Mesendoderm (in vitro differentiated cells): ENCODE results near the gene XK.

Experiments used
- DNase-seq: peaks from one replicate; pipeline ENCODE4 v3.0.0; 2013
- H2AK5ac ChIP-seq: 2 replicates; pipeline ENCODE4 v1.6.1; 2013; ENCODE audit warnings: low read length, inconsistent platforms
- H2BK120ac ChIP-seq: 2 replicates; pipeline ENCODE4 v1.6.1; 2013; ENCODE audit warnings: low read depth, mild to moderate bottlenecking, low read length, moderate library complexity, mixed read lengths
- H2BK15ac ChIP-seq: replicated peaks from 2 replicates; pipeline ENCODE4 v1.6.1; 2013; ENCODE audit warnings: low read depth, mild to moderate bottlenecking, moderate library complexity
- H2BK5ac ChIP-seq: 2 replicates; pipeline ENCODE4 v1.6.1; 2013; ENCODE audit warnings: low read length, inconsistent platforms
- H3K18ac ChIP-seq: 2 replicates; pipeline ENCODE4 v1.6.1; 2013; ENCODE audit warnings: mild to moderate bottlenecking, low read length, mixed read lengths
- H3K23ac ChIP-seq: one replicate; pipeline ENCODE4 v1.6.1; 2013; ENCODE audit warnings: low read length
- H3K27ac ChIP-seq: 2 replicates; pipeline ENCODE4 v1.5.1; 2013; ENCODE audit warnings: low read depth, mild to moderate bottlenecking, inconsistent platforms, low read length, moderate library complexity
- H3K27me3 ChIP-seq: 2 replicates; pipeline ENCODE4 v1.6.1; 2013; ENCODE audit warnings: low read length, control low read depth, mild to moderate bottlenecking, inconsistent platforms; ENCODE audit not compliant: insufficient read depth, poor library complexity
- H3K36me3 ChIP-seq: 2 replicates; pipeline ENCODE4 v1.6.1; 2013; ENCODE audit warnings: low read length, inconsistent platforms; ENCODE audit not compliant: control insufficient read depth, insufficient read depth
- H3K4ac ChIP-seq: one replicate; pipeline ENCODE4 v1.6.1; 2013; ENCODE audit warnings: low read depth, mild to moderate bottlenecking, low read length, moderate library complexity
- H3K4me1 ChIP-seq: 2 replicates; pipeline ENCODE4 v1.6.1; 2013; ENCODE audit warnings: low read depth, low read length, inconsistent platforms; ENCODE audit not compliant: control insufficient read depth
- H3K4me2 ChIP-seq: 2 replicates; pipeline ENCODE4 v1.6.1; 2013; ENCODE audit warnings: low read length
- H3K4me3 ChIP-seq: 2 replicates; pipeline ENCODE4 v1.5.1; 2013; ENCODE audit warnings: mild to moderate bottlenecking, low read length
- H3K56ac ChIP-seq: one replicate; pipeline ENCODE4 v1.6.1; 2013; ENCODE audit warnings: low read length
- H3K79me1 ChIP-seq: 2 replicates; pipeline ENCODE4 v1.6.1; 2013; ENCODE audit warnings: low read length, inconsistent platforms
- H3K79me2 ChIP-seq: 2 replicates; pipeline ENCODE4 v1.6.1; 2013; ENCODE audit warnings: mild to moderate bottlenecking, low read length; ENCODE audit not compliant: control insufficient read depth, insufficient read depth
- H3K9ac ChIP-seq: 2 replicates; pipeline ENCODE4 v1.6.1; 2013; ENCODE audit warnings: low read length, inconsistent platforms
- H4K5ac ChIP-seq: one replicate; pipeline ENCODE4 v1.6.1; 2013; ENCODE audit warnings: low read length
- H4K8ac ChIP-seq: one replicate; pipeline ENCODE4 v1.6.1; 2013; ENCODE audit warnings: low read depth, mild to moderate bottlenecking, control low read depth, low read length, moderate library complexity
- WGBS: extraction: QIAGEN DNeasy Blood & Tissue Kit; methylation state at CpG from one replicate; pipeline ENCODE4 v1.1.7; 2013; ENCODE audit warnings: low lambda C conversion rate, missing lambda C conversion rate; ENCODE audit not compliant: insufficient coverage; ENCODE audit errors: extremely low coverage; 5-methylcytosine and 5-hydroxymethylcytosine counted together

The XK gene

DNA sequence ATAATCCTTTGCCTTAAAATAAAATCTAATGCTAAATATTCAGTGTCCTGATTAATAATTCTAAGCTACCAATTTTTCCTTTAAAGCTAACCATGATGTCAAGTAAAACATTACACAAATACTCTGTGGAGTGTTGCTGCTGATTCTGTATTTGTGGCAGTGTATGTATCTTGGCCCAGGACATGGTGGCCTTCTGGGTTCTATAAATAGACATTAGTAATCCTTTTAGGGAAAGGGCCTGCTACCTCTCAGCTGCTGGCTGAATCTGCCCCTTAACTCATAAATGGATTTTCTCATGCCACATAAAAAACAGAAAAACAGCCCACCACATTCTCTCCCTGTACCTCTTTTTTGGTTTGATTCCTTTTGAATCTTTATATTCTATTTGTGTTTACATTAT is 1.2 kb upstream of the XK start:
- no peak overlapping the region for H2BK120ac ChIP-seq
- no peaks in the 10 kb centered on the region for H3K36me3 ChIP-seq
- no peak overlapping the region for H4K8ac ChIP-seq
- DNase-seq, result no peak
- H3K4me2 ChIP-seq, result no peak overlapping the region
- no peak overlapping the region for H3K27ac ChIP-seq
- no peaks in the 10 kb centered on the region for H3K79me1 ChIP-seq
- no peak overlapping the region for H3K4me3 ChIP-seq
- no peak overlapping the region for H2AK5ac ChIP-seq
- no peak overlapping the region for H3K23ac ChIP-seq
- no peak overlapping the region for H3K18ac ChIP-seq
- no peak overlapping the region for H4K5ac ChIP-seq
- no peaks in the 10 kb centered on the region for H3K79me2 ChIP-seq
- no peak overlapping the region for H3K4ac ChIP-seq
- H3K56ac ChIP-seq, result no peak overlapping the region
- H3K4me1 ChIP-seq, result no peaks in the 10 kb centered on the region
- H3K9ac ChIP-seq, result no peak overlapping the region
- H2BK15ac ChIP-seq, result no peak overlapping the region
- peaks cover 2% of the 10 kb centered on the region for H3K27me3 ChIP-seq
- H2BK5ac ChIP-seq, result no peak overlapping the region

DNA sequence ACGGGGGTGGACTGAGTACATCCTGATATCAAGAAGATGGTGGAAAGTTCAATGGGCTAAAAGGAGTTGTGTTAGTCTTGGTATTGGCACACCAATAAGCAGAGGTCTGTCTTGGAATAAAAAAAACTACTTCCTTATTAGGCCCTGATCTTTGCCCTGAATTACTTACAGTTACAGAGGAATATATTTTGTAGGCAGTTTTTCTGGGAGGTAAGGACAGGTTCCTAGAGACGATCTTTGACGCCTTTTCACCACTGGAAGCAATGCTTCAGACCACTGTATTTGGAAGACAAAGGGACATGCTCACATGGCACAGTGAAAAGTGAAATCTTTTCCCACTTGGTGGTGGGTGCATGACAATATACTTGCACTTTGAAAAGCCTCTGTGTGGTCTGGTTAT is 618 bp upstream of the XK start:
- H2BK5ac ChIP-seq, result no peak overlapping the region
- H3K4me2 ChIP-seq, result no peak overlapping the region
- H3K56ac ChIP-seq, result no peak overlapping the region
- no peak overlapping the region for H2BK120ac ChIP-seq
- no peaks in the 10 kb centered on the region for H3K79me2 ChIP-seq
- no peak overlapping the region for H3K4me3 ChIP-seq
- H4K5ac ChIP-seq, result no peak overlapping the region
- H3K9ac ChIP-seq, result no peak overlapping the region
- no peak overlapping the region for H2AK5ac ChIP-seq
- H3K23ac ChIP-seq, result no peak overlapping the region
- peak; percentile 3 for DNase-seq
- H4K8ac ChIP-seq, result no peak overlapping the region
- peak overlapping the region; percentile 16 for H3K4ac ChIP-seq
- H3K18ac ChIP-seq, result no peak overlapping the region
- H2BK15ac ChIP-seq, result no peak overlapping the region
- H3K79me1 ChIP-seq, result no peaks in the 10 kb centered on the region
- H3K4me1 ChIP-seq, result no peaks in the 10 kb centered on the region
- no peak overlapping the region for H3K27ac ChIP-seq
- peaks cover 2% of the 10 kb centered on the region for H3K27me3 ChIP-seq
- no peaks in the 10 kb centered on the region for H3K36me3 ChIP-seq
- no CpG with 5 or more reads among the region's 3 CpGs for WGBS

DNA sequence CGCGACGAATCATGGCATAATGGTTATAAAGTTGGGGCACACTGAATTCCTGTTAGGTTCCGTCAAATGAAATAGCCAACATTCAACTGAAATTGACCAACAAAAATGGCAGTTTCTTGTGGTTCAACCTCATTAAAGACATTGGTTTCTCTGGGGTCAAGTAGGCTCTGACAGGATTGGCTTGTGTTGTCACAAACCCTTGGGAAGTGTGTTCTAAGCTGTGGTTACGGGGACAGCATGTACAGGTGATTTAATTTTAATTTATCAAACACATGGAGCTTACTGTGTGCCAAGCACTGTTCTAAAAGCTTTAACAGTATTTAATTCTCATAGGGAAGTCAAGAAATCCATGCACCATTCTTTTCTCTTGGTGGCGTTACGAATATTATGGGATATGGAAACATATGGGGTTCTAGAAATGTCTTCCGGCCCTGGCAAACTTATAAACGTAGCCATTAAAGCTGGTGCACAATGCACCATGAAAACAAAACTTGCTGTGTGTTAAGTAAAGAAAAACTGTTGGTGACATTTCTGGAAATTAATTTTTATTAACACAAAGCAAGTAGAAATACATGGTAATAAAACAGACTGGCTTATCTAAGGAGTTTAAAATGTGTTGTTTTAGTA is 891 bp downstream of the XK start:
- no peak overlapping the region for H4K8ac ChIP-seq
- H3K18ac ChIP-seq, result no peak overlapping the region
- H3K27ac ChIP-seq, result no peak overlapping the region
- H2BK120ac ChIP-seq, result no peak overlapping the region
- WGBS, result no CpG with 5 or more reads among the region's 9 CpGs
- no peak overlapping the region for H3K9ac ChIP-seq
- no peaks in the 10 kb centered on the region for H3K36me3 ChIP-seq
- peaks cover 2% of the 10 kb centered on the region for H3K27me3 ChIP-seq
- H2AK5ac ChIP-seq, result no peak overlapping the region
- H3K4ac ChIP-seq, result no peak overlapping the region
- H3K4me1 ChIP-seq, result no peaks in the 10 kb centered on the region
- no peak overlapping the region for H3K23ac ChIP-seq
- no peak overlapping the region for H3K4me2 ChIP-seq
- no peak overlapping the region for H2BK15ac ChIP-seq
- no peaks in the 10 kb centered on the region for H3K79me1 ChIP-seq
- no peak overlapping the region for H3K4me3 ChIP-seq
- no peak overlapping the region for H4K5ac ChIP-seq
- no peaks in the 10 kb centered on the region for H3K79me2 ChIP-seq
- no peak for DNase-seq
- H3K56ac ChIP-seq, result no peak overlapping the region
- H2BK5ac ChIP-seq, result no peak overlapping the region

DNA sequence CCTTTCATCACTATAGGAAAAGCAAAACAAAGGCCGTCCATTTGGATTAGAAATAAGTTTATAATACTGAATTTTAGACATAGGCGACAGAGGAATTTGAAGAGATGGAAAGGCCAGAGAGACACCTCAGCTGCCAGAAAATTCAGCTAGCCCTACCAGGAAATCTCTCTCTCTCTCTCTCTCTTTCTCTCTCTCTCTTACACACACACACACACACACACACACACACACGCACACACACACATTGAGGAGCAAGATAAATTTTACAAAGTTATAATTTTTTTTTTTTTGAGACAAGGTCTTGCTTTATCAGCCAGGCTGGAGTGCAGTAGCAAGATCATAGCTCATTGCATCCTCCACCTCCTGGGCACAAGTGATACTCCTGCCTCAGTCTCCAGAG is 1.4 kb downstream of the XK start:
- Histone ChIP-seq H3K27me3 (peaks cover 2% of the 10 kb centered on the region), H3K4ac (no peak overlapping the region), H3K4me1 (no peaks in the 10 kb centered on the region), H3K56ac (no peak overlapping the region), H3K79me1 (no peaks in the 10 kb centered on the region), H3K4me3 (no peak overlapping the region), H3K9ac (no peak overlapping the region), H3K18ac (no peak overlapping the region), H2BK15ac (no peak overlapping the region), H3K27ac (no peak overlapping the region), H4K5ac (no peak overlapping the region), H3K23ac (no peak overlapping the region), H3K79me2 (no peaks in the 10 kb centered on the region), H2AK5ac (no peak overlapping the region), H4K8ac (no peak overlapping the region), H2BK5ac (no peak overlapping the region), H2BK120ac (no peak overlapping the region), H3K4me2 (no peak overlapping the region), H3K36me3 (no peaks in the 10 kb centered on the region)
- no peak for DNase-seq
- WGBS, result no CpG with 5 or more reads among the region's 3 CpGs

DNA sequence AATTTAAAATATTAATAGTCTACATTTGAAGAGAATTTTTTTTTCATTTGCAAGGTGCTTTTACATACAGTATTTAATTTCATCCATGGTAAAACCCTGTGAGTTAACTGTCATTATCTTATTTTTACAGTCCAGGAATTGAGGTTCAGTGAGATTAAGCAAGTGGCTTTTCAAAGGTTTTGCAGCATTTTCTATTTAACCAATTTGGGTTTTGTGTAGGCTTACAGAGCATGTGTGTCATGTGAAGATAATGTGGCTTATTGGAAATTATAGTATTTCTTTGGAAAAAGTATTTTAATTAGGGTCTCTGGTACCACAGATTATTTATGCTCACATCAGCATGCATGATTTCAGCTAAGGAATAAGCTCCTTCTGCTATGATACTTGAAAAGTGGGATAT is 4.5 kb downstream of the XK start:
- Histone ChIP-seq H3K36me3 (no peaks in the 10 kb centered on the region), H2BK120ac (no peak overlapping the region), H3K9ac (no peak overlapping the region), H2AK5ac (no peak overlapping the region), H3K79me2 (no peaks in the 10 kb centered on the region), H3K27me3 (peaks cover 2% of the 10 kb centered on the region), H4K8ac (no peak overlapping the region), H3K4me1 (no peaks in the 10 kb centered on the region), H3K23ac (no peak overlapping the region), H3K4me3 (no peak overlapping the region), H3K56ac (no peak overlapping the region), H2BK5ac (no peak overlapping the region), H2BK15ac (no peak overlapping the region), H4K5ac (no peak overlapping the region), H3K4me2 (no peak overlapping the region), H3K27ac (no peak overlapping the region), H3K79me1 (no peaks in the 10 kb centered on the region), H3K4ac (no peak overlapping the region), H3K18ac (no peak overlapping the region)
- no peak for DNase-seq

DNA sequence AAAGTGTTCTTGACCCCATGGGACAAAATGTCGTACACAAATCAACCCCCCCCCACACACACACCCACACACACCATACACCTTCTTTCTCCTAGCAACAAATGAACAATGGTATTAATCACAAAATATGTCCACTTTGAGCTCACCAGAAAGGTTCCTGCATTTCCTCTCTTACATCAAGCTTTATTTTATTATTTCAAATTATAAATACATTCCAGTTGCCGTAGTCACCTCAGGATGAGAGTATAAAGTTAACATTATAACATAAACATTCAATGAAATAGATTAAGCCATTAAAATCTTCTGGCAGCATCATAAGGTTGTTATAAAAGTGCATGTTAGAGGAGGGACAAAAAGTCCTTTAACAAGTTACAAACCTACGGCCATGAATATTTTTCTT is 7.3 kb downstream of the XK start:
- DNase-seq, result no peak
- H3K4me1 ChIP-seq, result no peaks in the 10 kb centered on the region
- no peak overlapping the region for H3K4me2 ChIP-seq
- no peak overlapping the region for H2BK15ac ChIP-seq
- H3K9ac ChIP-seq, result no peak overlapping the region
- no peak overlapping the region for H2BK5ac ChIP-seq
- no peaks in the 10 kb centered on the region for H3K27me3 ChIP-seq
- H3K27ac ChIP-seq, result no peak overlapping the region
- no peak overlapping the region for H2BK120ac ChIP-seq
- no peak overlapping the region for H3K23ac ChIP-seq
- no peak overlapping the region for H3K4me3 ChIP-seq
- H3K56ac ChIP-seq, result no peak overlapping the region
- H2AK5ac ChIP-seq, result no peak overlapping the region
- no peak overlapping the region for H3K4ac ChIP-seq
- no peak overlapping the region for H3K18ac ChIP-seq
- no peaks in the 10 kb centered on the region for H3K36me3 ChIP-seq
- no peaks in the 10 kb centered on the region for H3K79me2 ChIP-seq
- H4K5ac ChIP-seq, result no peak overlapping the region
- H4K8ac ChIP-seq, result no peak overlapping the region
- WGBS, result no CpG with 5 or more reads among the region's 3 CpGs
- no peaks in the 10 kb centered on the region for H3K79me1 ChIP-seq
